Tibial nerve (tissue), 3 donors: ENCODE data around the gene HSDL2.

Source experiments
- CTCF ChIP-seq, 5 experiments: fragments of 200-600 bp in 3 of 5; fragments of 450-650 bp in 2 of 5; sonication (generic) in 3 of 5; IDR thresholded peaks; one replicate each; pipeline ENCODE4 v1.5.1; 2016 to 2019; ENCODE audit warnings: antibody characterized with exemption in 5 of 5, mild to moderate bottlenecking in 3 of 5, moderate library complexity in 2 of 5
- POLR2A ChIP-seq, 2 donors: fragments of 450-650 bp; IDR thresholded peaks; one replicate each; pipeline ENCODE4 v1.6.1; 2017; ENCODE audit warnings: antibody characterized with exemption in 2 of 2, mild to moderate bottlenecking in 2 of 2, moderate library complexity in 2 of 2

- TF ChIP-seq CTCF (IDR thresholded peaks at IDR 0.05) (no peak), POLR2A (IDR thresholded peaks at IDR 0.05) (no peak)
Observed at GRCh38 chr9:112505607-112506006, 125.7 kb downstream of the HSDL2 start.
